Neural cell (in vitro differentiated cells): ENCODE results near the gene CTBP2.

Experiments used
- CTCF ChIP-seq: fragments of 450-650 bp; IDR thresholded peaks from 2 replicates; pipeline ENCODE4 v1.5.1; 2014; ENCODE audit warnings: antibody characterized with exemption, mild to moderate bottlenecking, moderate library complexity; ENCODE audit not compliant: poor library complexity, severe bottlenecking
- TAF1 ChIP-seq: IDR thresholded peaks from 2 replicates; pipeline ENCODE4 v1.6.1; 2012; ENCODE audit warnings: low read depth

GRCh38 chr10:125102246-125102645, 58.1 kb downstream of the CTBP2 start:
- TF ChIP-seq CTCF (no peak), TAF1 (no peak)
